Lower leg skin (tissue), 3 donors: ENCODE results near the gene FLYWCH1.

Experiments used
- POLR2A ChIP-seq, 2 donors: fragments of 450-650 bp; IDR thresholded peaks; one replicate each; pipeline ENCODE4 v1.6.1; 2016 to 2017; ENCODE audit warnings: antibody characterized with exemption in 2 of 2, mild to moderate bottlenecking in 1 of 2, moderate library complexity in 1 of 2
- TF ChIP-seq, protein P1 (sequence below), 3 donors: fragments of 450-650 bp; IDR thresholded peaks; one replicate each; pipeline ENCODE4 v1.5.1; 2016; ENCODE audit warnings: antibody characterized with exemption in 3 of 3, mild to moderate bottlenecking in 3 of 3, moderate library complexity in 2 of 3

DNA sequence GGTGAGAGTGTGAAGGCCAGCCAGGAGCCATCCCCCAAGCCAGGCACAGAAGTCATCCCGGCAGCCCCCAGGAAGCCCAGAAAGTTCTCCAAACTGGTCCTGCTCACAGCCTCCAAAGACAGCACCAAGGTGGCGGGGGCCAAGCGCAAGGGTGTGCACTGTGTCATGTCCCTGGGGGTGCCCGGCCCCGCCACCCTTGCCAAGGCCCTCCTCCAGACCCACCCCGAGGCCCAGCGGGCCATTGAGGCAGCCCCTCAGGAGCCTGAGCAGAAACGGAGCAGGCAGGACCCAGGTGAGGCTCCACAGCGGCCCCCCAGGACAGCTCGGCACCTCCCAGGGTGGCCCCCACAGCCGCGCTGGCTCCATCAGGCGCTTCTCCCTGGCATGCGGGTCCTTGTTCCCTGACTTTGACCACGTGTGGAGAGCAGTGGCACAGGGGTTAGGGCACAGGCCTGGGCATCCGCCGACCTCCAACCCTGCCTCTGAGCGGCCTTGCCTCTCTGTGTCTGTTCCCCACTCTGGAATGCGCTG is 15.2 kb upstream of the FLYWCH1 start:
- TF ChIP-seq POLR2A (IDR thresholded peaks at IDR 0.05) = no peak
- TF ChIP-seq, protein P1, sequence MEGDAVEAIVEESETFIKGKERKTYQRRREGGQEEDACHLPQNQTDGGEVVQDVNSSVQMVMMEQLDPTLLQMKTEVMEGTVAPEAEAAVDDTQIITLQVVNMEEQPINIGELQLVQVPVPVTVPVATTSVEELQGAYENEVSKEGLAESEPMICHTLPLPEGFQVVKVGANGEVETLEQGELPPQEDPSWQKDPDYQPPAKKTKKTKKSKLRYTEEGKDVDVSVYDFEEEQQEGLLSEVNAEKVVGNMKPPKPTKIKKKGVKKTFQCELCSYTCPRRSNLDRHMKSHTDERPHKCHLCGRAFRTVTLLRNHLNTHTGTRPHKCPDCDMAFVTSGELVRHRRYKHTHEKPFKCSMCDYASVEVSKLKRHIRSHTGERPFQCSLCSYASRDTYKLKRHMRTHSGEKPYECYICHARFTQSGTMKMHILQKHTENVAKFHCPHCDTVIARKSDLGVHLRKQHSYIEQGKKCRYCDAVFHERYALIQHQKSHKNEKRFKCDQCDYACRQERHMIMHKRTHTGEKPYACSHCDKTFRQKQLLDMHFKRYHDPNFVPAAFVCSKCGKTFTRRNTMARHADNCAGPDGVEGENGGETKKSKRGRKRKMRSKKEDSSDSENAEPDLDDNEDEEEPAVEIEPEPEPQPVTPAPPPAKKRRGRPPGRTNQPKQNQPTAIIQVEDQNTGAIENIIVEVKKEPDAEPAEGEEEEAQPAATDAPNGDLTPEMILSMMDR (IDR thresholded peaks at IDR 0.05) = no peak
